Measurements from ENCODE around the gene MRPL24. TPM values are rescaled to one million over a fixed set of nuclear protein-coding genes. Genes with fewer than 3 reads are reported as not detected.

Gene MRPL24
- total and polyA plus RNA-seq, 2 of the 13 experiments (the other 11 are each of a cell fraction or from before 2014, with no cell fraction given) = 38.1 to 42.9 TPM

DNA sequence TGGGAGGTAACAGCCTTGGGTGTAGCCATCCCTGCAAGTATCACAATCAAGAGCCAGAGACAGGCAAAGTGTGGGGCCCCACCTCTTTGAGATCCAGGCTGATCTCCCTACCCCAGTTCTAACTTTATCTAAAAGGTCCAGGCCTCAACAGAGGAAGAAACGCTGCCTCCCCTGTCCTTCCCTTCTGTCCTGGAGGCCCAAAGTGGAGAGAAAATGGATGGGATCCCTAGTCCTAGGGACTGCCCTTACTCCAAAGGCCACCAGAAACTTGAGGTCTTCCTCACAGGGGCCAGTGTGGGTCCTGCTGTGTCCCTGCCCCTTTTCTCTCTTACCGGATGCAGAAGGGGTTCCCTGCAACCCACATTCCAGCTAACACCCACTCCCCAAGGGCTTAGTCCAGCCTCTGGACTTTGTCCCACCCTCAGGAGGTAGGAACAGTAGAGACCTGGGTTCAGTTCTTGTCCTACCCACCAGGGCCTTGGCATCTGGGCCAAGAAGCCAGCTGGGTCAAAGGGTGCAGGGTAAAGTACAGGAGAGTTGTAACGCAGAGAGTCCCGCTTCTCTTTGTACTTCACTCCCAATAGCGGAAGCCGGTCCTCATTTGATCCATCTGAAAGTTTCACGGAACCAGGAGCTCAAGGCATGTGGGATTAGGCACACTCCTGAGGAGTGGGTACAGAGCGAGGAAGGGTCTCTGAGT lies 8.7 kb upstream of the MRPL24 start:
- Histone ChIP-seq H3K27ac (ENCODE audit: extremely low read length, insufficient read depth, low read length) (peak overlapping the region; percentile 100), H3K27me3 (ENCODE audit: control insufficient read depth in 1 of 2, insufficient read depth in 2 of 2, low read length in 2 of 2) (no peaks in the 10 kb centered on the region; a peak in 1 of 5 replicates), H4K20me1 (ENCODE audit: insufficient read depth, low read length) (peaks cover 13% of the 10 kb centered on the region), H2AFZ (ENCODE audit: low read length) (no peak overlapping the region), H3K9ac (ENCODE audit: insufficient read depth, low read depth, low read length) (peak overlapping the region; percentile 95), H3K4me2 (ENCODE audit: low read depth, low read length) (peak overlapping the region; percentile 98), H3K79me2 (ENCODE audit: insufficient read depth, low read length) (peaks cover 75% of the 10 kb centered on the region), H3K4me1 (ENCODE audit: insufficient read depth, low read length) (peaks cover 53% of the 10 kb centered on the region), H3K4me3 (replicated peaks in 1 of 3; ENCODE audit: insufficient read depth in 1 of 3, low read depth in 2 of 3, low read length in 3 of 3) (peak overlapping the region; percentile 87 to 90 (median 88)), H3K36me3 (replicated peaks in 1 of 2; ENCODE audit: control insufficient read depth in 1 of 2, insufficient read depth in 2 of 2, low read length in 2 of 2) (peaks cover 3 to 12% of the 10 kb centered on the region in 2 experiments; a peak in 3 of 5 replicates), H3K9me3 (ENCODE audit: low read length) (no peaks in the 10 kb centered on the region)
- FAIRE-seq (peak; percentile 77), ATAC-seq (peak; percentile 4), DNase-seq (ENCODE audit: low spot score) (peak; percentile 41)
- WGBS (ENCODE audit: low lambda C conversion rate) = 3% methylated on average over 5 of the region's 8 CpGs
- ChIA-PET CTCF (ENCODE audit: low intra/inter-chr PET ratio, low total read pairs) (no interaction called here), POLR2A (interaction anchor here (0.5 to 4.5 kb wide), 4 partner anchors 8 to 224 kb away, joined by 3 to 67 read pairs (median 36); partner anchors contain the start of genes ISG20L2, METTL25B, MRPL24 and PRCC)
- in situ Hi-C loops (cut with HindIII; ENCODE audit: extremely low pct_ligation_motif_present, low pct_unique_long_range_greater_than_20kb) = no loop called here
- intact Hi-C loops (cut with micrococcal nuclease; ENCODE audit: unreplicated experiment) = loop anchor here (2.0 kb wide), 1 partner anchor 21 kb away; the partner anchor contains the start of genes ISG20L2 and METTL25B
- no TSS peak for BruUV-seq (replicated peaks)
- TF ChIP-seq ZNF121 (CRISPR knock-in tag; IDR thresholded peaks at IDR 0.05) (no peak), TEF (CRISPR knock-in tag; IDR thresholded peaks at IDR 0.05) (0 out of 2 replicates have a peak, but pooled peaks have one; percentile 52), NR2C2 (CRISPR knock-in tag; IDR thresholded peaks at IDR 0.05; ENCODE audit: borderline replicate concordance) (peak; percentile 64; the same call in 1 of the 2 replicates), FOSL2 (CRISPR knock-in tag; IDR thresholded peaks at IDR 0.05) (0 out of 2 replicates have a peak, but pooled peaks have one; percentile 14), TCF7 (IDR thresholded peaks at IDR 0.05; ENCODE audit: low read depth) (peak; percentile 29; the same call in 1 of the 2 replicates), ETV5 (CRISPR knock-in tag; IDR thresholded peaks at IDR 0.05; ENCODE audit: borderline replicate concordance) (peak; percentile 57; the same call in 1 of the 2 replicates), ZFP37 (CRISPR knock-in tag; IDR thresholded peaks at IDR 0.05; ENCODE audit: borderline replicate concordance) (0 out of 2 replicates have a peak, but pooled peaks have one; percentile 7), HNF4A (CRISPR knock-in tag; IDR thresholded peaks at IDR 0.05) (peak; percentile 88), ZSCAN29 (CRISPR knock-in tag; conservative IDR thresholded peaks at IDR 0.05) (no peak), PHF20 (CRISPR knock-in tag; IDR thresholded peaks at IDR 0.05) (peak; percentile 21; the same call in 1 of the 2 replicates), ZNF350 (CRISPR knock-in tag; IDR thresholded peaks at IDR 0.05; ENCODE audit: borderline replicate concordance, low read depth) (peak; percentile 25; the same call in 1 of the 2 replicates), PATZ1 (CRISPR knock-in tag; IDR thresholded peaks at IDR 0.05) (peak; percentile 53; the same call in 1 of the 2 replicates), PHB2 (IDR thresholded peaks at IDR 0.05; ENCODE audit: partially characterized antibody) (no peak), KMT2A (CRISPR knock-in tag; IDR thresholded peaks at IDR 0.05) (0 out of 2 replicates have a peak, but pooled peaks have one; percentile 24), REPIN1 (CRISPR knock-in tag; IDR thresholded peaks at IDR 0.05; ENCODE audit: borderline replicate concordance, low read depth) (no peak), ZNF775 (CRISPR knock-in tag; IDR thresholded peaks at IDR 0.05; ENCODE audit: borderline replicate concordance) (no peak), HNRNPL (IDR thresholded peaks at IDR 0.05; ENCODE audit: low read depth, low read length) (0 out of 2 replicates have a peak, but pooled peaks have one; percentile 62)
- TF ChIP-seq, protein P1, sequence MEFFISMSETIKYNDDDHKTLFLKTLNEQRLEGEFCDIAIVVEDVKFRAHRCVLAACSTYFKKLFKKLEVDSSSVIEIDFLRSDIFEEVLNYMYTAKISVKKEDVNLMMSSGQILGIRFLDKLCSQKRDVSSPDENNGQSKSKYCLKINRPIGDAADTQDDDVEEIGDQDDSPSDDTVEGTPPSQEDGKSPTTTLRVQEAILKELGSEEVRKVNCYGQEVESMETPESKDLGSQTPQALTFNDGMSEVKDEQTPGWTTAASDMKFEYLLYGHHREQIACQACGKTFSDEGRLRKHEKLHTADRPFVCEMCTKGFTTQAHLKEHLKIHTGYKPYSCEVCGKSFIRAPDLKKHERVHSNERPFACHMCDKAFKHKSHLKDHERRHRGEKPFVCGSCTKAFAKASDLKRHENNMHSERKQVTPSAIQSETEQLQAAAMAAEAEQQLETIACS (CRISPR knock-in tag; IDR thresholded peaks at IDR 0.05) = peak; percentile 30; the same call in 1 of the 2 replicates
- TF ChIP-seq, protein P2, sequence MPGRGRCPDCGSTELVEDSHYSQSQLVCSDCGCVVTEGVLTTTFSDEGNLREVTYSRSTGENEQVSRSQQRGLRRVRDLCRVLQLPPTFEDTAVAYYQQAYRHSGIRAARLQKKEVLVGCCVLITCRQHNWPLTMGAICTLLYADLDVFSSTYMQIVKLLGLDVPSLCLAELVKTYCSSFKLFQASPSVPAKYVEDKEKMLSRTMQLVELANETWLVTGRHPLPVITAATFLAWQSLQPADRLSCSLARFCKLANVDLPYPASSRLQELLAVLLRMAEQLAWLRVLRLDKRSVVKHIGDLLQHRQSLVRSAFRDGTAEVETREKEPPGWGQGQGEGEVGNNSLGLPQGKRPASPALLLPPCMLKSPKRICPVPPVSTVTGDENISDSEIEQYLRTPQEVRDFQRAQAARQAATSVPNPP (CRISPR knock-in tag; IDR thresholded peaks at IDR 0.05) = no peak

Data from HepG2 (cell line).